ENCODE data around the gene ATAD1. TPM values are rescaled to one million over a fixed set of nuclear protein-coding genes. Genes with fewer than 3 reads are reported as not detected.

The ATAD1 gene
- total and polyA plus RNA-seq, 4 donors, result 11.6 to 50.2 (median 28.7) TPM

DNA sequence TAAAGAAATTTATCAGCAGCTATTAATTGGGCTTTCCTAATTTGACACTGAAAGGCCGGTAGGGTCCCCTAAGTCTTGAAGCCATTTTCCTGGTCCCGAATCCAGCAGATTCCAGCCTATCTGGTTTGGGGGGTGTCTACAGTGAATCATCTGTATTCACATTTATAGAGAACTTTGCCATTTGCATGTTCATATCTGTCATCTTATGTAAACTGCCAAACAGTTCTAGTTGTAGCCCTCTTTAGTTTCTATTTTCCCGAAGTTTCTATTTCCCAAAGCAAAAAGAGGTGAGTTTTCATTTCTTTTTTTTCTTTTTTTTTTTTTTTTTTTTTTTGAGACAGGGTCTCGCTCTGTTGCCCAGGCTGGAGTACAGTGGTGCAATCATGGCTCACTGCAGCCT is 110.8 kb downstream of the ATAD1 start:
- H3K27ac ChIP-seq (ENCODE audit: low read depth in 1 of 2, low read length in 1 of 2), result no peak overlapping the region

DNA sequence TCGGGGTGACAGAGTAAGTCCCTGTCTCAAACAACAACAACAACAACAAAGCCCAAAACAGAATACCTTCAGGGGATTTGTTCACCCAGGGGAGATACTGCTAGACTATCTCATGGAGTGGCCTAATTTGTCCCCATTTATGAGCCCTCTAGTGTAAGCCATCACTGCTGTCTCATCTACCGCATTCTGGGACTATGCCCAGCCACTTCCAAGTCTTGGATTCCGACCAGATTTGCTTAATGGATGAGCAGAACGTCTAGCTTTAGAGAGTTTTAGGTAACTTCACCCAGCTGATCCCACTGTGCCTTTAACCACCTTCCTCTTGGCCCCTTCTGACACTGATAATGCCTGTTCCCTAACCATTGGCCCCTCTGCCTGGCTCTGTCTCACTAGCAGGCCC is 111.3 kb downstream of the ATAD1 start:
- no peak for DNase-seq
- no peak for ATAC-seq (ENCODE audit: insufficient read depth, low FRiP score)
- Histone ChIP-seq H3K4me1 (ENCODE audit: control insufficient read depth in 5 of 5, insufficient read depth in 5 of 5, low read length in 5 of 5) (peaks cover 0 to 11% (median 3%) of the 10 kb centered on the region in 5 donors), H3K36me3 (ENCODE audit: control insufficient read depth in 4 of 4, insufficient read depth in 4 of 4, low read length in 4 of 4) (peaks cover 0 to 11% (median 5%) of the 10 kb centered on the region in 4 donors), H3K27ac (ENCODE audit: low read depth in 1 of 2, low read length in 1 of 2) (no peak overlapping the region), H3K27me3 (ENCODE audit: control insufficient read depth in 3 of 3, insufficient read depth in 3 of 3, low read length in 2 of 3) (no peaks in the 10 kb centered on the region), H3K9me3 (ENCODE audit: control insufficient read depth in 4 of 4, insufficient read depth in 3 of 4, low read length in 3 of 4) (no peaks in the 10 kb centered on the region), H3K4me3 (no peak overlapping the region), H3K9ac (ENCODE audit: insufficient read depth in 1 of 2, low read length in 2 of 2) (no peak overlapping the region)
- TF ChIP-seq, protein P1, sequence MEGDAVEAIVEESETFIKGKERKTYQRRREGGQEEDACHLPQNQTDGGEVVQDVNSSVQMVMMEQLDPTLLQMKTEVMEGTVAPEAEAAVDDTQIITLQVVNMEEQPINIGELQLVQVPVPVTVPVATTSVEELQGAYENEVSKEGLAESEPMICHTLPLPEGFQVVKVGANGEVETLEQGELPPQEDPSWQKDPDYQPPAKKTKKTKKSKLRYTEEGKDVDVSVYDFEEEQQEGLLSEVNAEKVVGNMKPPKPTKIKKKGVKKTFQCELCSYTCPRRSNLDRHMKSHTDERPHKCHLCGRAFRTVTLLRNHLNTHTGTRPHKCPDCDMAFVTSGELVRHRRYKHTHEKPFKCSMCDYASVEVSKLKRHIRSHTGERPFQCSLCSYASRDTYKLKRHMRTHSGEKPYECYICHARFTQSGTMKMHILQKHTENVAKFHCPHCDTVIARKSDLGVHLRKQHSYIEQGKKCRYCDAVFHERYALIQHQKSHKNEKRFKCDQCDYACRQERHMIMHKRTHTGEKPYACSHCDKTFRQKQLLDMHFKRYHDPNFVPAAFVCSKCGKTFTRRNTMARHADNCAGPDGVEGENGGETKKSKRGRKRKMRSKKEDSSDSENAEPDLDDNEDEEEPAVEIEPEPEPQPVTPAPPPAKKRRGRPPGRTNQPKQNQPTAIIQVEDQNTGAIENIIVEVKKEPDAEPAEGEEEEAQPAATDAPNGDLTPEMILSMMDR (IDR thresholded peaks at IDR 0.05; ENCODE audit: control extremely low read depth, extremely low read depth), result no peak
- WGBS, 2 donors, result 79 to 88% methylated on average over 4 of the region's 4 CpGs

More for the DNA sequence above, 110.8 kb downstream of the ATAD1 start:
- Histone ChIP-seq H3K27me3 (ENCODE audit: control insufficient read depth in 3 of 3, insufficient read depth in 3 of 3, low read length in 2 of 3) (no peaks in the 10 kb centered on the region), H3K9ac (ENCODE audit: insufficient read depth in 1 of 2, low read length in 2 of 2) (no peak overlapping the region), H3K4me1 (ENCODE audit: control insufficient read depth in 5 of 5, insufficient read depth in 5 of 5, low read length in 5 of 5) (peaks cover 0 to 10% (median 3%) of the 10 kb centered on the region in 5 donors), H3K36me3 (ENCODE audit: control insufficient read depth in 4 of 4, insufficient read depth in 4 of 4, low read length in 4 of 4) (peaks cover 0 to 11% (median 5%) of the 10 kb centered on the region in 4 donors), H3K9me3 (ENCODE audit: control insufficient read depth in 4 of 4, insufficient read depth in 3 of 4, low read length in 3 of 4) (no peaks in the 10 kb centered on the region), H3K4me3 (no peak overlapping the region)
- ATAC-seq (ENCODE audit: insufficient read depth, low FRiP score) (no peak), DNase-seq (no peak)
- TF ChIP-seq, protein P1 (IDR thresholded peaks at IDR 0.05; ENCODE audit: control extremely low read depth, extremely low read depth), result no peak
- 96 to 97% methylated on average over 3 to 4 of the region's 4 CpGs for WGBS, 2 donors

DNA sequence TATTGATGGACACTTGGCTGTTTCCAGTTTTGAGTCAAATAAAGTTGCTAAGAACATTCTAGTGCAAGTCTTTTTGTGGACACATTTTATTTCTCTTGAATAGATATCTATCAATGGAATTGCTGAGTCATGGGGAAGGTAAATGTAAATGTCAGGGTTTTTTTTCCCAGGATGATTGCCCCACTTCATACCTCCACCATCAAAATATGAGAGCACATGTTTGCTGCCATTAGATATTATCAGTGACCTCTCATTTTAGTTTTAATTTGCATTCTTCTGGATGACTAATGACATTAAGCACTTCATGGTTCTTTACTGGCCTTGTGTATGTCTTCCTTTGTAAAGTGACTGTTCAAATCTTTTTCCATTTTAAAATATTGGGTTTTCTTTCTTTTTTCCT is 112.7 kb downstream of the ATAD1 start:
- H3K36me3 ChIP-seq (ENCODE audit: control insufficient read depth in 4 of 4, insufficient read depth in 4 of 4, low read length in 4 of 4), result peaks cover 0 to 10% (median 2%) of the 10 kb centered on the region in 4 donors
- TF ChIP-seq, protein P1 (IDR thresholded peaks at IDR 0.05; ENCODE audit: control extremely low read depth, extremely low read depth), result no peak
- ATAC-seq (ENCODE audit: insufficient read depth, low FRiP score), result no peak
- H3K4me3 ChIP-seq, result no peak overlapping the region
- no peaks in the 10 kb centered on the region for H3K9me3 ChIP-seq (ENCODE audit: control insufficient read depth in 4 of 4, insufficient read depth in 3 of 4, low read length in 3 of 4)
- no peak overlapping the region for H3K9ac ChIP-seq (ENCODE audit: insufficient read depth in 1 of 2, low read length in 2 of 2)
- peaks cover 0 to 16% (median 5%) of the 10 kb centered on the region in 5 donors for H3K4me1 ChIP-seq (ENCODE audit: control insufficient read depth in 5 of 5, insufficient read depth in 5 of 5, low read length in 5 of 5)
- H3K27me3 ChIP-seq (ENCODE audit: control insufficient read depth in 3 of 3, insufficient read depth in 3 of 3, low read length in 2 of 3), result no peaks in the 10 kb centered on the region
- no peak for DNase-seq
- H3K27ac ChIP-seq (ENCODE audit: low read depth in 1 of 2, low read length in 1 of 2), result no peak overlapping the region

DNA sequence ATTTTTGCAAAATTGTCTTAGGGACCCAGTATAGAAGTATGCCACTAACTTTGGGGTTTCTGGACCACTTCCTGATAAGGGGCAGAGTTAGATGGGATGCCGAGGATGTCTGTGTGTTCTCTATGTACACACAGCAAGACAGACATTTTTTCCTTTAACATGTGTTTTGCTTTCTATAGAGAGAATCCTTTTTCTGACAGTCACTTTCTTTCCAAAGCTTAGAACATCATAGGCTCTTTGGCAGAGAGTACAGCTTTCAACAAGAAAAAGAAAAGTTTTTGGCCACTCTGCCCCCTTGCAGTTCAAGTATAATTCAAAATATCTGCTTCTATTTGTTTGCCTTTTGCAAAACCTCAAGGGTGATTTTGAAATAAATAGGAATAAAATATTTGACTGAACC is 114.3 kb downstream of the ATAD1 start:
- 56 to 69% methylated on average over 1 of the region's 1 CpG for WGBS, 2 donors
- peaks cover 0 to 6% (median 0%) of the 10 kb centered on the region in 4 donors for H3K36me3 ChIP-seq (ENCODE audit: control insufficient read depth in 4 of 4, insufficient read depth in 4 of 4, low read length in 4 of 4)
- H3K4me1 ChIP-seq (ENCODE audit: control insufficient read depth in 5 of 5, insufficient read depth in 5 of 5, low read length in 5 of 5), result peaks cover 0 to 16% (median 5%) of the 10 kb centered on the region in 5 donors
- peak overlapping the region in 1 of 2 donors; percentile 34 for H3K9ac ChIP-seq (ENCODE audit: insufficient read depth in 1 of 2, low read length in 2 of 2)
- no peak overlapping the region for H3K4me3 ChIP-seq
- H3K27ac ChIP-seq (ENCODE audit: low read depth in 1 of 2, low read length in 1 of 2), result no peak overlapping the region
- TF ChIP-seq, protein P1 (IDR thresholded peaks at IDR 0.05; ENCODE audit: control extremely low read depth, extremely low read depth), result no peak
- no peaks in the 10 kb centered on the region for H3K27me3 ChIP-seq (ENCODE audit: control insufficient read depth in 3 of 3, insufficient read depth in 3 of 3, low read length in 2 of 3)
- no peak for ATAC-seq (ENCODE audit: insufficient read depth, low FRiP score)
- H3K9me3 ChIP-seq (ENCODE audit: control insufficient read depth in 4 of 4, insufficient read depth in 3 of 4, low read length in 3 of 4), result no peaks in the 10 kb centered on the region
- DNase-seq, result peak in 2 of 3 donors; percentile 45 to 75
